Testis (tissue), 2 donors: Measurements from ENCODE around the gene OR13J1.

Source experiments
- POLR2A ChIP-seq: fragments of 450-650 bp; IDR thresholded peaks from one replicate; pipeline ENCODE4 v1.6.1; 2017; ENCODE audit warnings: antibody characterized with exemption, mild to moderate bottlenecking, moderate library complexity
- TF ChIP-seq, protein P1 (sequence below), 3 experiments: fragments of 450-650 bp in 2 of 3; fragments of 200-600 bp in 1 of 3; sonication (generic) in 1 of 3; IDR thresholded peaks; one replicate each; pipeline ENCODE4 v1.5.1; 2016 to 2019; ENCODE audit warnings: antibody characterized with exemption in 3 of 3, mild to moderate bottlenecking in 2 of 3, moderate library complexity in 1 of 3

DNA sequence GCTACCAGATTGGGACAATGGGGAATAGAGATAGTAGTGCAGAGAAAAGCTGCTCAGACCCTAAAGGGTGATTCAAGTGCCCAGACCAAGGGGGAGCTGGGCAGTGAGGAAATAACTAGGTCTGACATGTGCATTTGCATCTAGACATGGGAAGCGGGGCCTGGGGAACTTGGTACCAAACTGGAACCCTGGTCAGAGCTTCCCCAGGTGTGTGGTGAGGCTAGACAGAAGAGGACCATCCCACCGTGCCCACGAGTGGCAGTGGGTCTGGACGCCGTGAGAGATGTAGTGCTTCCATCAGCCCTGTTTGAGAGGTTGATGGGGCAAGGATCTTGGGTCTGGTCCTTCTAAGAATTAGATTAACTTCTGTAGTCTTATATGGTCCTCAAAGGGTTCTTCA lies 33.6 kb downstream of the OR13J1 start:
- TF ChIP-seq, protein P1, sequence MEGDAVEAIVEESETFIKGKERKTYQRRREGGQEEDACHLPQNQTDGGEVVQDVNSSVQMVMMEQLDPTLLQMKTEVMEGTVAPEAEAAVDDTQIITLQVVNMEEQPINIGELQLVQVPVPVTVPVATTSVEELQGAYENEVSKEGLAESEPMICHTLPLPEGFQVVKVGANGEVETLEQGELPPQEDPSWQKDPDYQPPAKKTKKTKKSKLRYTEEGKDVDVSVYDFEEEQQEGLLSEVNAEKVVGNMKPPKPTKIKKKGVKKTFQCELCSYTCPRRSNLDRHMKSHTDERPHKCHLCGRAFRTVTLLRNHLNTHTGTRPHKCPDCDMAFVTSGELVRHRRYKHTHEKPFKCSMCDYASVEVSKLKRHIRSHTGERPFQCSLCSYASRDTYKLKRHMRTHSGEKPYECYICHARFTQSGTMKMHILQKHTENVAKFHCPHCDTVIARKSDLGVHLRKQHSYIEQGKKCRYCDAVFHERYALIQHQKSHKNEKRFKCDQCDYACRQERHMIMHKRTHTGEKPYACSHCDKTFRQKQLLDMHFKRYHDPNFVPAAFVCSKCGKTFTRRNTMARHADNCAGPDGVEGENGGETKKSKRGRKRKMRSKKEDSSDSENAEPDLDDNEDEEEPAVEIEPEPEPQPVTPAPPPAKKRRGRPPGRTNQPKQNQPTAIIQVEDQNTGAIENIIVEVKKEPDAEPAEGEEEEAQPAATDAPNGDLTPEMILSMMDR (IDR thresholded peaks at IDR 0.05): no peak
- no peak for TF ChIP-seq POLR2A
